ENCODE measurements around the gene C2CD4A.

GRCh38 chr15:62050115-62050514, 16.7 kb upstream of the C2CD4A start:
- TF ChIP-seq CTCF (IDR thresholded peaks at IDR 0.05; ENCODE audit: insufficient read depth, low read length) (no peak), POLR2AphosphoS5 (IDR thresholded peaks at IDR 0.05; ENCODE audit: low read depth) (no peak), GABPA (IDR thresholded peaks at IDR 0.05; ENCODE audit: low read depth) (no peak), REST (IDR thresholded peaks at IDR 0.05; ENCODE audit: insufficient replicate concordance, low read depth) (no peak), SPI1 (IDR thresholded peaks at IDR 0.05; ENCODE audit: borderline replicate concordance, low read depth) (no peak)

Measured in HL-60 (cell line).